IPS DF 4.7 (cell line): ENCODE measurements around the gene FRYL.
"Not testable (repeated sequence)": the region's sequence is repeated elsewhere in the genome, so short reads cannot be mapped to it uniquely, and the experiment has no call there.

Experiments
- DNase-seq: peaks from one replicate; pipeline ENCODE4 v3.0.0-alpha.2; 2013; ENCODE audit warnings: low spot score; ENCODE audit errors: extremely low read depth

Gene FRYL

GRCh38 chr4:48664938-48665337, 115.1 kb downstream of the FRYL start:
- DNase-seq, result no peak

DNA sequence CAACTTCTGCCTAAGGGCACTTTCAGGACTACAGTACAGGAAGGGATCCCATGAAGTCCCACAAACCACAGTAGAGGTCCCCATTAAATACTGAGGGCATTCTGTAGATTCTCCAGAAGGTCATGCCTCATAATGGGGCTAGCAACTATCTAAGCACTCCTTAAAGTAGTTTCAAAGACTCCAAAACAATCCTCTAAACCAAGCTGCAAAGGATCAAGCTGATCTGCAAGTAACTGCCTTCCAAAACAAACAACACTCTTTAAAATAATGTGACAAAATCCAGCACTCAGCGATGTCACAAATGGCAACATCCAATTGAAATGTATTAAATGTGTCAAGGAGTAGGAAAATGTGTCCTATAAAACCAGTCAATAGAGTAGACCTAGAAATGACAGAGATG, 118.7 kb downstream of the FRYL start:
- no peak for DNase-seq

- DNase-seq, result no peak
Observed at GRCh38 chr4:48660347-48660746, 119.7 kb downstream of the FRYL start.

- no peak for DNase-seq
Observed at GRCh38 chr4:48654015-48654664, 125.9 kb downstream of the FRYL start.

DNA sequence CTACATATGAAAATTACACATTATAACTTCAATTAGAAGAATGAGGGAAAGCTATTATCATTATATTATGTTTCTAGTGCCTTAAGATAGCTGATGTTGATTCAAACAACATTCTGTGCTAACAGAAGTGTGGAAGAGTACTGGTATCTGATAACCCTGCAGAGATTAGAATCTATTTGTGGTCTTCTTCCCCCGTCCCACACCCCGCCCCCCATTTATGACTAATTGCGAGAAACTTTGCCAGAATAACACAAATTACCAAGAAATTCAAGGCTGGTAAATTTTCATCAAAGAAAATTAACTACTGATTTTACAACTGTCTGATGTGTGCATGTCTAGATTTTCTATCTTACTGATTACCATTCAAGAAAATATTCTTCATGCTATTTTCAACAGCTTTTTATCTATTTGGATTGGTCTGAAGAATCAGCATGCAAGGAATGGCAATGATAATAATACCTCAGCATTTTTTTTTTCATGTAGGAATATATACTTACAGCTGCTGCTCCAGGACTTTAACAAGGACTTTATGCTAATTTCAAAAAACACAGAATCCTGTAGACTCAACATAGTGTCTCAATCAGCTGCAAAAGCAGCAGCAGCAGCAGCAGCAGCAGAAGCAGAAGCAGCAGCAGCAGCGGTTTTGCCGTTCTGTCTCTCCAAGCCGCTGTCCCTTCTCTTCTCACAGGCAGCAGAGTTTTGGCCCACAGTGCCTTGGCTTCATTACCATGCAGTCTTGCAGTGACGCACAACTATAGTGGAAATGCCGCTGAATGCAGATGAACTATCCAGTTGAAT, 126.7 kb downstream of the FRYL start:
- DNase-seq, result no peak

GRCh38 chr4:48651914-48652313, 128.2 kb downstream of the FRYL start:
- DNase-seq, result no peak

DNA sequence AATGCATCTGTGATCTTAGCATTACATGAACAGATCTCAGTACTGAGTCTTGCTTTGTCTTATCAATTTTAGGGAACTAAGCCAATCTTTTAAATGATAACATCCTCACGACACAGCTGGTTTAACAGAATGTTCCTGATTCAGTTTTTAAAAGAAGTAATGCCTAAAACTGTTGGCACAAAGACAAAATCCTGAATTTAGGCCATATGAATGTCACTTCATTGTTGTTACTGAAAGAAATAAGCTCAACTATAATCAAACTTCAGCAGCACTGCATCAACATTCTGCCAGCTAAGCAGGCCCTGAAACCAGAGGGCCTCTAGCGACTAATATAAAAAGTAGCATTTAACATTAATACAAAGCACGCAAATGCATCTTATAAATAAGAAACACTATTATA, 130.6 kb downstream of the FRYL start:
- DNase-seq, result no peak

DNA sequence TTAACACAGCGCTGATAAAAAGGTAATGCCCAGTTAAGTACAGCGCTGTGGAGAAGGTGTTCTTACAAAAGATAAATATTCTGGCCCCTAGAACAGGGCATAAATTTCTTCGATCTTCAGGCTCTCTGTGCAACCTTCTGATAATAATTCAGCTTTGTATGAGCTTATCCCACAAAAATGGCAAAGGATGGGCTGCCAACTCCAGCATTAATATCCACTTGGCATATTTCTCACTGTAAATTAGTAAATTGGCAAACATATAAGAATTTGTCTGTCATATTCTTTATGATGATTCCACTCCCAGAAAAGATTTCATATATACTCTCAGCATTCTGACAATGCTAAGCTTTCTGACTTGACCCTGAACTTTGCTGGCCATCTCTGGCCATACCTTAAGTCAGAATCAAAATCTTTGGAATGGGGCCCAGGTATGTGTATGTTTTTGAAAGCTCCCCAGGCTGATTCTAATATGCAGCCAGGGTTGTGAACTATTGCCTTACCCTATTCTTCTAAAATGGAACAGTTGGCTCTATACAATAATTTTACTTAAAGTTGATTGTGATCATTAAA, 134.8 kb downstream of the FRYL start:
- DNase-seq, result no peak

GRCh38 chr4:48642421-48643374, 137.4 kb downstream of the FRYL start:
- no peak for DNase-seq

DNA sequence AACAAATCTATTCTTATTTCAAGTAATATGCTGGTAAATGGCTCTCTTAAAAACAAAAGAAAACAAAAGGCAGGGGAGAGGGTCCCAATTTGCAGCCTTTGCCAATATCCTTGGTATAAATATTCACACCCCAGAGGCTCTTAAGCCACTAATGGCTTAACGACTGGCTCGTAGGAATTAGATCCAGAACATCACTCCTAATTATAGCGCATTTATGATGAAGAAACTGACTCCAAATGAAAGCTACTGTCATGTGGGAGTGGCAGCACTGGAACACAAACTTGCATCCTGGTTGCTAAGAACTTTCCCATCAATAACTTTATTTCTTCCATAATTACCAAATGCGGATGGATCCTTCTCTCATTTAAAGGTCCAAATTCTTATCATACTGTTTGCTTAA, 138.7 kb downstream of the FRYL start:
- no peak for DNase-seq

- no peak for DNase-seq
Observed at GRCh38 chr4:48640699-48641098, 139.4 kb downstream of the FRYL start.

- DNase-seq, result no peak
Observed at GRCh38 chr4:48640225-48640624, 139.9 kb downstream of the FRYL start.

DNA sequence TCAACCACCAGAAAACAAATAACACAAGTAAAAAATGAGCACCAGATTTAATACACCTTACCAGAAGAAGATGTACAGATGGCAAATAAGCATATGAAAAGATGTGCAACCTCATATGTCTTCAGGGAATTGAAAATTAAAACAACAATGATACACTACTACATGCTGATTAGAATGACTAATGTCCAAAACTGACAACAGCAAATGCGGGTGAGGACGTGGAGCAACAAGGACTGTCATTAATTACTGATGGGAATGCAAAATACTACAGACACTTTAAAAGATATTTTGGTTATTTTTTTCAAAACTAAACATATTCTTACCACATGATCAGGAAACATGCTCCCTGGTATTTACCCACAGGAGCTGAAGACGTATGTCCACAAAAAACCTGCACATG, 140.3 kb downstream of the FRYL start:
- DNase-seq, result no peak

GRCh38 chr4:48638586-48638985, 141.5 kb downstream of the FRYL start:
- not testable (repeated sequence) for DNase-seq

- DNase-seq, result no peak
Observed at GRCh38 chr4:48636911-48637310, 143.2 kb downstream of the FRYL start.

DNA sequence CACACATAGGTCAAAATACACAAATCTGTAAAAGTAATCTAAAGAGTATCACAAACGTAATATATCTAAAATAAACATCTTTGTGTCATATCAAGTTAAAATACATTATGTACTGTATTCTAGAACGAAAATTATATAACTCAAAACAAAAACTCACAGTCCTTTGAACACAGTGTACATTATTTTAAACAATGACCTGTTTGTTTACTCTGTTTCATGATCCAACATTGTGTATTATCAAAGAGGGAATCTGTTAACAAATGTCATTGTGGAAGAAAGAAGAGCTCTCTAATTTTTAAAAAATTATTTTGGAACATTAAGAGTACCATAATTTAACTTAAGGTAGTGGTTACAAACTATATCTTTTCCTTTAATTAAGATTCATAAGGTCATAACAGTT, 144.1 kb downstream of the FRYL start:
- no peak for DNase-seq

GRCh38 chr4:48635310-48635709, 144.8 kb downstream of the FRYL start:
- no peak for DNase-seq

DNA sequence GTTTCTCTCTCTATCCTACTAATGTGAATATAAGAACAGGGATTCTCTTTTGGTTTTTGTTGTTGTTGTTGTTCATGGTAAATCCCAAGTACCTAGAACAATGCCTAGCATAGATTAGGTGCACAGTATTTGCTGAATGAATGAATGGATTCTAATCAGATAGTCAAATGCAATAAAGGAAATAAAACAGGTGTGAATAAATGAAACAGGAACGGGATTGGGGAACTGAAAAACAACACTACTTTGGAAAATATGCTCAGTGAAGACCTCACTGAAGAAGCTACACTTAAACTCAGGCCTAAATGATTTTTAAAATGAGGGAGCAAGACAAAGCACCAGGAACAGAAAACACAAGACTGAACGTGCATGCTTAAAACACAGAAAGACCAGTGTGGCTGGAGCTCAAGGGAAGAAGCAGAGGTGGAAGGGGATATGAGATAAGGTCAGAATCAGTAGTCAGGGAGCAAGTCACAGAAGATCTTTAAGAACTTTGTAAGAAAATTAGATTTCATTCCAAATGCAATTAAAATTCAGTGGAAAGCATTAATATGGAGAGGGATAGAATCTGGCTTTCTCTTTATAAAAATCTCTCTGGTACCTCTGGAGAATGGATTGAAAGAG, 145.3 kb downstream of the FRYL start:
- DNase-seq, result no peak

- DNase-seq, result no peak
Observed at GRCh38 chr4:48633657-48634056, 146.4 kb downstream of the FRYL start.

DNA sequence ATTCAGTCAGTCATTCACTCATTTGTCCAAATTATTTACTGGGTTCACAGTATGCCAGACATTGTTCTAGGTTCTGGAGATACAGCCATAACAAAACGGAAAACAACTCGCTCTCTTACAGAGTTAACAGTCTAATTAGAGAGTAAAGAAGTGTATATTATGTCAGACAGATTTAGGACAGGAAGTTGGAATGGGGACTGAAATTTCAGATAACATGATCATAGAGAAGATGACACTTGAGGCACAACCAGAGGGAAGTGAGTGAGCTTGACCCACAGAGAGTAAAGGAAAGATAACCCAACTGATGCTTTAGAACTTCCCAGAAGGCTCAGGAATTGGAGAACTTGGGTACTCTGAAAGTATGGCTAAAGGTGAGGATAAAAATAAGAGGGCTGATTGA, 150.6 kb downstream of the FRYL start:
- no peak for DNase-seq

- no peak for DNase-seq
Observed at GRCh38 chr4:48623182-48623780, 156.8 kb downstream of the FRYL start.
